Aorta (tissue), 4 donors: ENCODE results near the gene KRTAP19-3. TPM values are rescaled to one million over a fixed set of nuclear protein-coding genes. Genes with fewer than 3 reads are reported as not detected.

Experiments used
- polyA plus RNA-seq, 2 donors: library from polyadenylated mRNA; stranded (reverse); fragments of 200-250 nt; gene quantifications; one replicate each; pipeline ENCODE4 v1.2.3, GENCODE V29; 2013
- total RNA-seq, 2 donors: library from RNA; stranded (reverse); fragmentation: NEBNext Ultra II Directional; extraction: Animal tissue kit (Norgen Biotek cat#: 25700); gene quantifications; one replicate each; pipeline ENCODE4 v1.2.1, GENCODE V29; 2021
- donor health status: healthy with polysubstance abuse.
- donor health status: Bipolar disorder and iron deficiency.
- donor health status: DM: no; HTN: no; CAD: no.
- donor health status: DM: yes; HTN: yes; CAD: no.

Gene KRTAP19-3
- total and polyA plus RNA-seq, 4 donors: not detected

Other genes starting within 250 kb of the KRTAP19-3 start
- not detected for gene KRTAP24-1, start 209.1 kb downstream of the KRTAP19-3 start, total RNA-seq
- gene KRTAP24-1, start 209.1 kb downstream of the KRTAP19-3 start, polyA plus RNA-seq: not detected
- gene KRTAP25-1, start 202.5 kb downstream of the KRTAP19-3 start, total RNA-seq: not detected
- not detected for gene KRTAP25-1, start 202.5 kb downstream of the KRTAP19-3 start, polyA plus RNA-seq
- not detected for gene KRTAP26-1, start 171.7 kb downstream of the KRTAP19-3 start, total RNA-seq
- gene KRTAP26-1, start 171.7 kb downstream of the KRTAP19-3 start, polyA plus RNA-seq: not detected
- not detected for gene KRTAP27-1, start 154.3 kb downstream of the KRTAP19-3 start, total RNA-seq
- not detected for gene KRTAP27-1, start 154.3 kb downstream of the KRTAP19-3 start, polyA plus RNA-seq
- gene KRTAP23-1, start 143.4 kb downstream of the KRTAP19-3 start, total RNA-seq: not detected
- gene KRTAP23-1, start 143.4 kb downstream of the KRTAP19-3 start, polyA plus RNA-seq: not detected
- not detected for gene KRTAP13-2, start 119.7 kb downstream of the KRTAP19-3 start, total RNA-seq
- gene KRTAP13-2, start 119.7 kb downstream of the KRTAP19-3 start, polyA plus RNA-seq: not detected
- not detected for gene KRTAP13-1, start 96.0 kb downstream of the KRTAP19-3 start, total RNA-seq
- not detected for gene KRTAP13-1, start 96.0 kb downstream of the KRTAP19-3 start, polyA plus RNA-seq
- not detected for gene KRTAP13-3, start 66.1 kb downstream of the KRTAP19-3 start, total RNA-seq
- gene KRTAP13-3, start 66.1 kb downstream of the KRTAP19-3 start, polyA plus RNA-seq: not detected
- gene KRTAP13-4, start 61.8 kb downstream of the KRTAP19-3 start, total RNA-seq: not detected
- not detected for gene KRTAP13-4, start 61.8 kb downstream of the KRTAP19-3 start, polyA plus RNA-seq
- not detected for gene KRTAP15-1, start 51.7 kb downstream of the KRTAP19-3 start, total RNA-seq
- gene KRTAP15-1, start 51.7 kb downstream of the KRTAP19-3 start, polyA plus RNA-seq: not detected
- gene KRTAP19-1, start 11.6 kb downstream of the KRTAP19-3 start, total RNA-seq: not detected
- gene KRTAP19-1, start 11.6 kb downstream of the KRTAP19-3 start, polyA plus RNA-seq: not detected
- not detected for gene KRTAP19-2, start 4.6 kb downstream of the KRTAP19-3 start, total RNA-seq
- not detected for gene KRTAP19-2, start 4.6 kb downstream of the KRTAP19-3 start, polyA plus RNA-seq
- gene KRTAP19-4, start 5.2 kb upstream of the KRTAP19-3 start, total RNA-seq: not detected
- not detected for gene KRTAP19-4, start 5.2 kb upstream of the KRTAP19-3 start, polyA plus RNA-seq
- not detected for gene KRTAP19-5, start 10.1 kb upstream of the KRTAP19-3 start, total RNA-seq
- not detected for gene KRTAP19-5, start 10.1 kb upstream of the KRTAP19-3 start, polyA plus RNA-seq
- not detected for gene KRTAP19-6, start 49.9 kb upstream of the KRTAP19-3 start, total RNA-seq
- gene KRTAP19-6, start 49.9 kb upstream of the KRTAP19-3 start, polyA plus RNA-seq: not detected
- gene KRTAP19-7, start 69.3 kb upstream of the KRTAP19-3 start, total RNA-seq: not detected
- not detected for gene KRTAP19-7, start 69.3 kb upstream of the KRTAP19-3 start, polyA plus RNA-seq
- gene KRTAP22-2, start 98.4 kb upstream of the KRTAP19-3 start, total RNA-seq: not detected
- gene KRTAP22-2, start 98.4 kb upstream of the KRTAP19-3 start, polyA plus RNA-seq: not detected
- gene KRTAP6-3, start 100.4 kb upstream of the KRTAP19-3 start, total RNA-seq: not detected
- gene KRTAP6-3, start 100.4 kb upstream of the KRTAP19-3 start, polyA plus RNA-seq: not detected
- gene KRTAP6-2, start 106.9 kb upstream of the KRTAP19-3 start, total RNA-seq: not detected
- gene KRTAP6-2, start 106.9 kb upstream of the KRTAP19-3 start, polyA plus RNA-seq: not detected
- not detected for gene KRTAP22-1, start 109.1 kb upstream of the KRTAP19-3 start, total RNA-seq
- not detected for gene KRTAP22-1, start 109.1 kb upstream of the KRTAP19-3 start, polyA plus RNA-seq
- not detected for gene KRTAP6-1, start 121.9 kb upstream of the KRTAP19-3 start, total RNA-seq
- not detected for gene KRTAP6-1, start 121.9 kb upstream of the KRTAP19-3 start, polyA plus RNA-seq
- not detected for gene KRTAP20-1, start 124.4 kb upstream of the KRTAP19-3 start, total RNA-seq
- not detected for gene KRTAP20-1, start 124.4 kb upstream of the KRTAP19-3 start, polyA plus RNA-seq
- gene KRTAP20-4, start 128.6 kb upstream of the KRTAP19-3 start, total RNA-seq: not detected
- not detected for gene KRTAP20-4, start 128.6 kb upstream of the KRTAP19-3 start, polyA plus RNA-seq
- not detected for gene KRTAP20-2, start 143.2 kb upstream of the KRTAP19-3 start, total RNA-seq
- gene KRTAP20-2, start 143.2 kb upstream of the KRTAP19-3 start, polyA plus RNA-seq: not detected
- not detected for gene KRTAP20-3, start 150.9 kb upstream of the KRTAP19-3 start, total RNA-seq
- not detected for gene KRTAP20-3, start 150.9 kb upstream of the KRTAP19-3 start, polyA plus RNA-seq
- not detected for gene KRTAP21-3, start 226.8 kb upstream of the KRTAP19-3 start, total RNA-seq
- gene KRTAP21-3, start 226.8 kb upstream of the KRTAP19-3 start, polyA plus RNA-seq: not detected